SK-N-MC (cell line): Measurements from ENCODE around the gene KRT86.

Experiments used
- EZH2 ChIP-seq: fragments of 200-600 bp; sonication (generic); IDR thresholded peaks from one replicate; pipeline ENCODE4 v1.6.1; 2017; ENCODE audit warnings: antibody characterized with exemption
- FOXP2 ChIP-seq: optimal IDR thresholded peaks from 2 replicates; pipeline ENCODE3; 2011; ENCODE audit warnings: mild to moderate bottlenecking, moderate library complexity; ENCODE audit not compliant: insufficient read depth; ENCODE audit errors: extremely low read length, control extremely low read depth
- POLR2AphosphoS5 ChIP-seq: IDR thresholded peaks from 2 replicates; pipeline ENCODE4 v1.6.1; 2012; ENCODE audit warnings: mild to moderate bottlenecking, low read depth, low read length, borderline replicate concordance

- TF ChIP-seq EZH2 (no peak), POLR2AphosphoS5 (no peak), FOXP2 (no peak)
These were observed 39.5 kb downstream of the KRT86 start for GRCh38 chr12:52313926-52314325.
